Measurements from ENCODE around the gene OPTC. TPM values are rescaled to one million over a fixed set of nuclear protein-coding genes. Genes with fewer than 3 reads are reported as not detected.

Gene OPTC
- total RNA-seq, 2 donors from 2014 or later = not detected

DNA sequence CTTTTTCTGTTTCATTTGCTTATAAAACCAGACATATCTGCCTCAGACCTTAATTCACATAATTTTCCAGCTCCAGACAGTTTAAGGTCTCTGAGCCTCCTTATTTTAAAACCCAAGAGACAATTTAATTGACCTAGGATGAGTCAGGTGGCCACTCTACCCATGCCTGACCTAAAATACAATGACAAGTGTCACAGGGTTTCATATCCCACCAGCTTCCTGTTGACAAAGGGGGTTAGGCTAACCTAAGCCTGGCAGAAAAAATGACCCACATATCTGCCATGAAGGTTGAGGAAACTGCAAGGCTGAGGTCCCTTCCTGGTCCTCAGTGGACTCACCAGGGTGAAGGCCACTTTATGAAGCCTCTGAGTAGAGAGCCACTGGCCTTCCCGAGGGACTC, 52.3 kb downstream of the OPTC start:
- Histone ChIP-seq H3K9me3 (no peaks in the 10 kb centered on the region), H3K27ac (no peak overlapping the region), H3K27me3 (peaks cover 0 to 5% of the 10 kb centered on the region in 2 donors), H3K4me3 (no peak overlapping the region), H3K36me3 (replicated peaks in 1 of 2; ENCODE audit: insufficient read depth in 1 of 2, low read depth in 2 of 2) (no peaks in the 10 kb centered on the region), H3K4me1 (no peaks in the 10 kb centered on the region)
- no peak for TF ChIP-seq POLR2A (IDR thresholded peaks at IDR 0.05)
- TF ChIP-seq, protein P1, sequence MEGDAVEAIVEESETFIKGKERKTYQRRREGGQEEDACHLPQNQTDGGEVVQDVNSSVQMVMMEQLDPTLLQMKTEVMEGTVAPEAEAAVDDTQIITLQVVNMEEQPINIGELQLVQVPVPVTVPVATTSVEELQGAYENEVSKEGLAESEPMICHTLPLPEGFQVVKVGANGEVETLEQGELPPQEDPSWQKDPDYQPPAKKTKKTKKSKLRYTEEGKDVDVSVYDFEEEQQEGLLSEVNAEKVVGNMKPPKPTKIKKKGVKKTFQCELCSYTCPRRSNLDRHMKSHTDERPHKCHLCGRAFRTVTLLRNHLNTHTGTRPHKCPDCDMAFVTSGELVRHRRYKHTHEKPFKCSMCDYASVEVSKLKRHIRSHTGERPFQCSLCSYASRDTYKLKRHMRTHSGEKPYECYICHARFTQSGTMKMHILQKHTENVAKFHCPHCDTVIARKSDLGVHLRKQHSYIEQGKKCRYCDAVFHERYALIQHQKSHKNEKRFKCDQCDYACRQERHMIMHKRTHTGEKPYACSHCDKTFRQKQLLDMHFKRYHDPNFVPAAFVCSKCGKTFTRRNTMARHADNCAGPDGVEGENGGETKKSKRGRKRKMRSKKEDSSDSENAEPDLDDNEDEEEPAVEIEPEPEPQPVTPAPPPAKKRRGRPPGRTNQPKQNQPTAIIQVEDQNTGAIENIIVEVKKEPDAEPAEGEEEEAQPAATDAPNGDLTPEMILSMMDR (IDR thresholded peaks at IDR 0.05) = no peak
- intact Hi-C loops (cut with DNase I) = no loop called here
- no peak for DNase-seq
- 90 to 100% methylated on average over 1 of the region's 1 CpG for WGBS, 2 donors
- no peak for ATAC-seq

DNA sequence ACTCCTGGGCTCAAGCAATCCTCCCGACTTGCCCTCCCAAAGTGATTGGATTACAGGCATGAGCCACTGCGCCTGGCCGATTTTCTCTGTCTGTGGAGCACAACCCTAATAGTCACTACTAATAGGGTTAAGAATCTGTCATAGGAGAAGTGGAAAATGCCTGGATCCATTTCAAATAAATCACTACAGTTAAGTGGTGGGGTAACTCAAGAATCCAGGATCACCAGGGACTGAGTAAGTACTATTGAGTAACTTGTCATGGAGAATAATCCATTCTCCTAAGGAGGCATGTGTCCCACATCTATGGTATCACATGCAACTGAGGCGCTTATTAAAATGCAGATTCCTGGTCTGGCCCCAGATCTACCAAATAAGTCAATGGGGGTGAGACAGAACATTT, 53.2 kb downstream of the OPTC start:
- Histone ChIP-seq H3K36me3 (replicated peaks in 1 of 2; ENCODE audit: insufficient read depth in 1 of 2, low read depth in 2 of 2) (no peaks in the 10 kb centered on the region), H3K4me1 (no peaks in the 10 kb centered on the region), H3K9me3 (no peaks in the 10 kb centered on the region), H3K27ac (no peak overlapping the region), H3K4me3 (no peak overlapping the region), H3K27me3 (peaks cover 0 to 5% of the 10 kb centered on the region in 2 donors)
- no peak for TF ChIP-seq POLR2A (IDR thresholded peaks at IDR 0.05)
- TF ChIP-seq, protein P1 (IDR thresholded peaks at IDR 0.05) = no peak
- DNase-seq (no peak), ATAC-seq (no peak)
- intact Hi-C loops (cut with DNase I) = no loop called here
- 93 to 95% methylated on average over 4 of the region's 4 CpGs for WGBS, 2 donors

DNA sequence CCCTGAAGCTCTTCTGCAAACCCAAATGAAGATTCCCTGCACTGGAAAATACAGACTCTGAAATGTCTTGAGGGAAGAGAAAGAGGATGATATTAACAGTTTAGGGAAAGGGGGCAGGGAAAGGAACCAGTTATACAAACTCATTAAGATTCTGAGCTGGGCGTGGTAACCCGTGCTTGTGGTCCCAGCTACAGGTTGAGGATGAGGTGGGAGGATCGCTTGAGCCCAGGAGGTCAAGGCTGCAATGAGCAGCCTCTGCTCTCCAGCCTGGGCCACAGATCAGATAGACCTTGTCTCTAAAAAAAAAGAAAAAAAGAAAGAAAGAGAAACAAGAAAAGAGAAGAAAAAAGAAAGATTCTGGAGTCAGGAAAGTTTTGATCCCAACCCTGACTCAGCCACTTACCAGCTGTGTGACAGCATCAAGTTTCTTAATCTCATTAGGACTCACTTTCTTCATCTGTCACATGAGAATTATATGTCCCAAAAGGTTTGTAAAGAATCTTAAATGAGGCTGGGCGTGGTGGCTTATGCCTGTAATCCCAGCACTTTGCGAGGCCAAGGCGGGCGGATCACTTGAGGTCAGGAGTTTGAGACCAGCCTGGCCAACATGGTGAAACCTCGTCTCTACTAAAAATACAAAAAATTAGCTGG, 53.9 kb downstream of the OPTC start:
- intact Hi-C loops (cut with DNase I) = no loop called here
- DNase-seq (no peak), ATAC-seq (no peak)
- Histone ChIP-seq H3K9me3 (no peaks in the 10 kb centered on the region), H3K27me3 (peaks cover 0 to 5% of the 10 kb centered on the region in 2 donors), H3K4me3 (no peak overlapping the region), H3K27ac (no peak overlapping the region), H3K4me1 (no peaks in the 10 kb centered on the region), H3K36me3 (replicated peaks in 1 of 2; ENCODE audit: insufficient read depth in 1 of 2, low read depth in 2 of 2) (no peaks in the 10 kb centered on the region)
- TF ChIP-seq, protein P1 (IDR thresholded peaks at IDR 0.05) = no peak
- TF ChIP-seq POLR2A (IDR thresholded peaks at IDR 0.05) = no peak
- 88 to 92% methylated on average over 8 of the region's 8 CpGs for WGBS, 2 donors

DNA sequence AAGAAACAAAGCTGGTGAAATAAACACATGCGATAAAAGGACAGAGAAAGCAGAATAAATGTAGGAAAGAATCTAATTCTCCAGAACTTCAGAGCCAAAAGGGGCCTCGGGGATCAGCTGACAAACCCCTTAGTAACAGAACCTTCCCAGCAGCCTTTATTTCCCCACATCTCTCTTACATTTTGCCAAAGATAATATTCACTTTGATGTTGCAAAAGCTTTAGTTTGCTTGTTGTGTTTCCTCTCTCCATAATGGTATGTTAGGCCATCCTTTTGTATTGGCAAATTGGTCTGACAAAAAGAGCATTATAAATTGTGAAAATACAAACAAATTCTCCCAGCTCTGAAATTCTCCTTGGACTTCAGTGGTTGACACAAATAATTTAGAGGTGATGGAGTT, 54.9 kb downstream of the OPTC start:
- 75 to 88% methylated on average over 2 of the region's 2 CpGs for WGBS, 2 donors
- intact Hi-C loops (cut with DNase I) = no loop called here
- DNase-seq (no peak), ATAC-seq (no peak)
- Histone ChIP-seq H3K36me3 (replicated peaks in 1 of 2; ENCODE audit: insufficient read depth in 1 of 2, low read depth in 2 of 2) (no peaks in the 10 kb centered on the region), H3K27ac (no peak overlapping the region), H3K4me1 (no peaks in the 10 kb centered on the region), H3K9me3 (no peaks in the 10 kb centered on the region), H3K4me3 (no peak overlapping the region), H3K27me3 (peaks cover 0 to 5% of the 10 kb centered on the region in 2 donors)
- no peak for TF ChIP-seq POLR2A (IDR thresholded peaks at IDR 0.05)
- TF ChIP-seq, protein P1 (IDR thresholded peaks at IDR 0.05) = no peak

DNA sequence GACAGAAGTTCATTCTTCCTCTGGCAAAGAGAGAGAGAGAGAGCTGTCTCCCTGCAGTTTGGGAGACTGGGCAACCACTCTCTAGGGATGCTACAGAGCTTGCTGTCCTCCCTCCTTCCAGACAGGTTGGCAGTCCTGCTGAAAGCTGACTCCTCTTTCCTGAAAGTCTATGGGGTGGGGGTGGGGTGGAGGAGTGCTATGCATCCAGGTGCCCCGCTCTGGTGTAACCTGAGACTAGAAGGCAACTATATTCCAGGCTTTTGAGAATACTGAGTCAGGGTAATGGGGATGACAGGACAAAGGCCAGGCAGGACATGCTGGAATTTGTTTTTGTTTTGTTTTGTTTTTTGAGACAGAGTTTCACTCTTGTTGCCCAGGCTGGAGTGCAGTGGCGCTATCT, 55.4 kb downstream of the OPTC start:
- DNase-seq (no peak), ATAC-seq (no peak)
- no peak for TF ChIP-seq POLR2A (IDR thresholded peaks at IDR 0.05)
- TF ChIP-seq, protein P1 (IDR thresholded peaks at IDR 0.05) = no peak
- Histone ChIP-seq H3K27me3 (peaks cover 0 to 5% of the 10 kb centered on the region in 2 donors), H3K4me3 (no peak overlapping the region), H3K27ac (no peak overlapping the region), H3K4me1 (no peaks in the 10 kb centered on the region), H3K36me3 (replicated peaks in 1 of 2; ENCODE audit: insufficient read depth in 1 of 2, low read depth in 2 of 2) (no peaks in the 10 kb centered on the region), H3K9me3 (no peaks in the 10 kb centered on the region)
- intact Hi-C loops (cut with DNase I) = no loop called here
- WGBS, 2 donors = 87 to 100% methylated on average over 2 of the region's 2 CpGs
